HG03571 (cell line): ENCODE results near the gene NKX6-2.

Source experiments
- ATAC-seq: cut with Tn5 transposase; IDR thresholded peaks from one replicate; pipeline ENCODE4 v1.9.1; 2021; ENCODE audit not compliant: unreplicated experiment

NKX6-2 gene

GRCh38 chr10:132762267-132762666, 23.7 kb downstream of the NKX6-2 start:
- no peak for ATAC-seq

- ATAC-seq, result no peak
Observed at GRCh38 chr10:132761395-132762060, 24.4 kb downstream of the NKX6-2 start.

GRCh38 chr10:132758865-132759264, 27.1 kb downstream of the NKX6-2 start:
- ATAC-seq, result no peak

- ATAC-seq, result no peak
Observed at GRCh38 chr10:132757171-132757570, 28.8 kb downstream of the NKX6-2 start.

- ATAC-seq, result no peak
Observed at GRCh38 chr10:132756591-132756990, 29.4 kb downstream of the NKX6-2 start.

- ATAC-seq, result no peak
Observed at GRCh38 chr10:132755166-132755711, 30.7 kb downstream of the NKX6-2 start.

GRCh38 chr10:132754071-132754470, 31.9 kb downstream of the NKX6-2 start:
- no peak for ATAC-seq

- ATAC-seq, result no peak
Observed at GRCh38 chr10:132753596-132753995, 32.4 kb downstream of the NKX6-2 start.

GRCh38 chr10:132752961-132753360, 33.0 kb downstream of the NKX6-2 start:
- no peak for ATAC-seq

GRCh38 chr10:132752378-132752777, 33.6 kb downstream of the NKX6-2 start:
- ATAC-seq, result no peak

- no peak for ATAC-seq
Observed at GRCh38 chr10:132750936-132751335, 35.0 kb downstream of the NKX6-2 start.

- ATAC-seq, result no peak
Observed at GRCh38 chr10:132749371-132749795, 36.6 kb downstream of the NKX6-2 start.

- no peak for ATAC-seq
Observed at GRCh38 chr10:132748545-132749370, 37.2 kb downstream of the NKX6-2 start.

GRCh38 chr10:132748135-132748534, 37.8 kb downstream of the NKX6-2 start:
- no peak for ATAC-seq

GRCh38 chr10:132746801-132747625, 38.9 kb downstream of the NKX6-2 start:
- no peak for ATAC-seq

GRCh38 chr10:132746386-132746785, 39.6 kb downstream of the NKX6-2 start:
- no peak for ATAC-seq

- ATAC-seq, result no peak
Observed at GRCh38 chr10:132745971-132746370, 40.0 kb downstream of the NKX6-2 start.

- no peak for ATAC-seq
Observed at GRCh38 chr10:132745511-132745910, 40.4 kb downstream of the NKX6-2 start.

GRCh38 chr10:132744839-132745238, 41.1 kb downstream of the NKX6-2 start:
- ATAC-seq, result no peak

GRCh38 chr10:132743925-132744490, 41.9 kb downstream of the NKX6-2 start:
- no peak for ATAC-seq
